Neural progenitor cell (in vitro differentiated cells): ENCODE measurements around the gene WDR86. TPM values are rescaled to one million over a fixed set of nuclear protein-coding genes. Genes with fewer than 3 reads are reported as not detected.
A peak's percentile ranks its signal among the peaks of the same experiment; 100 is the strongest.

Experiments
- DNase-seq: peaks from one replicate; pipeline ENCODE4 v3.0.0-alpha.2; 2016; ENCODE audit warnings: low spot score
- H2AFZ ChIP-seq: fragments of 200-600 bp; sonication (generic); replicated peaks from 2 replicates; pipeline ENCODE4 v1.6.1; 2016; ENCODE audit warnings: antibody characterized with exemption
- H3F3A ChIP-seq: fragments of 200-600 bp; sonication (generic); 2 replicates; pipeline ENCODE4 v1.6.1; 2016; ENCODE audit warnings: antibody characterized with exemption, low read depth
- H3K27ac ChIP-seq: fragments of 200-600 bp; sonication (generic); 2 replicates; pipeline ENCODE4 v1.5.1; 2016; ENCODE audit warnings: mild to moderate bottlenecking
- H3K27me3 ChIP-seq: fragments of 200-600 bp; sonication (generic); 2 replicates; pipeline ENCODE4 v1.6.1; 2016; ENCODE audit warnings: mild to moderate bottlenecking, moderate library complexity
- H3K36me3 ChIP-seq: fragments of 200-600 bp; sonication (generic); 2 replicates; pipeline ENCODE4 v1.5.1; 2016
- H3K4me1 ChIP-seq: fragments of 200-600 bp; sonication (generic); 2 replicates; pipeline ENCODE4 v1.6.1; 2016; ENCODE audit warnings: mixed run types
- H3K4me2 ChIP-seq: fragments of 200-600 bp; sonication (generic); 2 replicates; pipeline ENCODE4 v1.6.1; 2016
- H3K4me3 ChIP-seq: fragments of 200-600 bp; sonication (generic); 2 replicates; pipeline ENCODE4 v1.5.1; 2016
- H3K79me2 ChIP-seq: fragments of 200-600 bp; sonication (generic); 2 replicates; pipeline ENCODE4 v1.6.1; 2016; ENCODE audit warnings: low read depth
- H3K9ac ChIP-seq: fragments of 200-600 bp; sonication (generic); 2 replicates; pipeline ENCODE4 v1.6.1; 2016
- H3K9me3 ChIP-seq: fragments of 200-600 bp; sonication (generic); 2 replicates; pipeline ENCODE4 v1.5.1; 2016; ENCODE audit warnings: low read depth
- H4K20me1 ChIP-seq: fragments of 200-600 bp; sonication (generic); 2 replicates; pipeline ENCODE4 v1.6.1; 2016; ENCODE audit warnings: low read depth
- H3K27ac Mint-ChIP-seq: 3 replicates; pipeline ENCODE4 v1.8.0; 2021; ENCODE audit warnings: mixed read lengths
- H3K27me3 Mint-ChIP-seq: 2 replicates; pipeline ENCODE4 v1.8.0; 2022; ENCODE audit warnings: low read depth, mild to moderate bottlenecking, inconsistent platforms, moderate library complexity, mixed read lengths; ENCODE audit not compliant: insufficient read depth
- H3K36me3 Mint-ChIP-seq: 3 replicates; pipeline ENCODE4 v1.8.0; 2021; ENCODE audit warnings: mixed read lengths
- H3K4me1 Mint-ChIP-seq: 3 replicates; pipeline ENCODE4 v1.8.0; 2021; ENCODE audit warnings: mixed read lengths
- H3K4me3 Mint-ChIP-seq: 3 replicates; pipeline ENCODE4 v1.8.0; 2021; ENCODE audit warnings: mild to moderate bottlenecking, moderate library complexity, mixed read lengths
- H3K9me3 Mint-ChIP-seq: 3 replicates; pipeline ENCODE4 v1.8.0; 2020; ENCODE audit warnings: mixed read lengths
- EZH2 ChIP-seq: fragments of 200-600 bp; sonication (generic); IDR thresholded peaks from 2 replicates; pipeline ENCODE4 v1.6.1; 2017; ENCODE audit warnings: antibody characterized with exemption, mild to moderate bottlenecking, moderate library complexity
- EZH2phosphoT487 ChIP-seq: fragments of 200-600 bp; sonication (generic); IDR thresholded peaks from 2 replicates; pipeline ENCODE4 v1.6.1; 2017; ENCODE audit warnings: antibody characterized with exemption
- total RNA-seq: library from RNA; depleted of rRNA; stranded (reverse); fragments of >200 nt; gene quantifications from 2 replicates; pipeline ENCODE4 v1.2.3, GENCODE V29; 2015; ENCODE audit warnings: low replicate concordance
- TF ChIP-seq, protein P1 (sequence below): fragments of 200-600 bp; sonication (generic); IDR thresholded peaks from 2 replicates; pipeline ENCODE4 v1.5.1; 2017; ENCODE audit warnings: antibody characterized with exemption, mild to moderate bottlenecking

WDR86 gene
- total RNA-seq, 1 donor from 2014 or later = 15.0 TPM

DNA sequence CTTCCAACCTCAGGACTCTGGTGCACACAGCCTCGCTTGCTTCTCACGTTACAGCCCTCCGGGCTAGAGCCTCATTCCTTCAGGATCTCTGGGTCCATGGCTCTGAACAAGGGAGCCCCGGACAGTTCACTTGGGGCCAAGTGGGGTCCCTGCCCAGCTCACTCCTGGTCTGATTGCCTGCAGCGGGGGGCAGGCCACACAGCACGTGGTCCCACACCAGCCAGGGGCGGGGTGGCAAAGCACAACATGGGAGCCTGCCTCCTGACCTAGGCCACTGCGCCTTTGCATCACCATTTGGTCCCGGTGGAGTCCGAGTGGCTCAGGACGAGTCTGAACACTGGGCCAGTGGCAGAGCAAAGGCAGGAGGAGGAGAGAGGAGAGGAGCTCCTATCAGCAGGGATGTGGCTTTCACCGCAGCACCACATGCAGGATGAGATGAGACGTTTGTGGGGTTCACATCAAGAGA lies 43.5 kb upstream of the WDR86 start:
- Histone ChIP-seq H3K4me3 (no peak overlapping the region), H3F3A (peaks cover 4% of the 10 kb centered on the region), H3K4me2 (no peak overlapping the region), H3K79me2 (no peaks in the 10 kb centered on the region), H3K27me3 (peaks cover 2% of the 10 kb centered on the region), H3K4me1 (peaks cover 13% of the 10 kb centered on the region), H3K9ac (no peak overlapping the region), H2AFZ (no peak overlapping the region), H3K9me3 (no peaks in the 10 kb centered on the region), H3K27ac (no peak overlapping the region), H3K36me3 (no peaks in the 10 kb centered on the region), H4K20me1 (no peaks in the 10 kb centered on the region)
- Mint-ChIP-seq H3K36me3 (peaks cover 2% of the 10 kb centered on the region), H3K9me3 (peaks cover 4% of the 10 kb centered on the region), H3K27me3 (peaks cover 9% of the 10 kb centered on the region), H3K27ac (peak overlapping the region; percentile 55), H3K4me3 (no peak overlapping the region), H3K4me1 (peaks cover 17% of the 10 kb centered on the region)
- DNase-seq = peak; percentile 34
- TF ChIP-seq, protein P1, sequence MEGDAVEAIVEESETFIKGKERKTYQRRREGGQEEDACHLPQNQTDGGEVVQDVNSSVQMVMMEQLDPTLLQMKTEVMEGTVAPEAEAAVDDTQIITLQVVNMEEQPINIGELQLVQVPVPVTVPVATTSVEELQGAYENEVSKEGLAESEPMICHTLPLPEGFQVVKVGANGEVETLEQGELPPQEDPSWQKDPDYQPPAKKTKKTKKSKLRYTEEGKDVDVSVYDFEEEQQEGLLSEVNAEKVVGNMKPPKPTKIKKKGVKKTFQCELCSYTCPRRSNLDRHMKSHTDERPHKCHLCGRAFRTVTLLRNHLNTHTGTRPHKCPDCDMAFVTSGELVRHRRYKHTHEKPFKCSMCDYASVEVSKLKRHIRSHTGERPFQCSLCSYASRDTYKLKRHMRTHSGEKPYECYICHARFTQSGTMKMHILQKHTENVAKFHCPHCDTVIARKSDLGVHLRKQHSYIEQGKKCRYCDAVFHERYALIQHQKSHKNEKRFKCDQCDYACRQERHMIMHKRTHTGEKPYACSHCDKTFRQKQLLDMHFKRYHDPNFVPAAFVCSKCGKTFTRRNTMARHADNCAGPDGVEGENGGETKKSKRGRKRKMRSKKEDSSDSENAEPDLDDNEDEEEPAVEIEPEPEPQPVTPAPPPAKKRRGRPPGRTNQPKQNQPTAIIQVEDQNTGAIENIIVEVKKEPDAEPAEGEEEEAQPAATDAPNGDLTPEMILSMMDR = no peak
- no peak for TF ChIP-seq EZH2
- no peak for TF ChIP-seq EZH2phosphoT487

- Histone ChIP-seq H3K27me3 (peaks cover 8% of the 10 kb centered on the region), H2AFZ (no peak overlapping the region), H3K4me2 (no peak overlapping the region), H3K79me2 (no peaks in the 10 kb centered on the region), H3K9ac (no peak overlapping the region), H3K36me3 (no peaks in the 10 kb centered on the region), H3K4me1 (peaks cover 15% of the 10 kb centered on the region), H3K4me3 (no peak overlapping the region), H3F3A (peaks cover 4% of the 10 kb centered on the region), H3K9me3 (no peaks in the 10 kb centered on the region), H3K27ac (no peak overlapping the region), H4K20me1 (no peaks in the 10 kb centered on the region)
- Mint-ChIP-seq H3K36me3 (peaks cover 2% of the 10 kb centered on the region), H3K27me3 (peaks cover 9% of the 10 kb centered on the region), H3K27ac (peak overlapping the region; percentile 70), H3K4me1 (peaks cover 17% of the 10 kb centered on the region), H3K9me3 (peaks cover 4% of the 10 kb centered on the region), H3K4me3 (no peak overlapping the region)
- TF ChIP-seq EZH2 (no peak), EZH2phosphoT487 (no peak)
- TF ChIP-seq, protein P1 = no peak
- DNase-seq = no peak
Measured at GRCh38 chr7:151452680-151453325, 43.0 kb upstream of the WDR86 start.

- Mint-ChIP-seq H3K36me3 (no peaks in the 10 kb centered on the region), H3K4me3 (no peak overlapping the region), H3K27me3 (peaks cover 9% of the 10 kb centered on the region), H3K27ac (peak overlapping the region; percentile 28), H3K4me1 (peaks cover 15% of the 10 kb centered on the region), H3K9me3 (no peaks in the 10 kb centered on the region)
- Histone ChIP-seq H2AFZ (no peak overlapping the region), H3K9me3 (no peaks in the 10 kb centered on the region), H3K4me3 (no peak overlapping the region), H4K20me1 (no peaks in the 10 kb centered on the region), H3K36me3 (no peaks in the 10 kb centered on the region), H3K4me2 (no peak overlapping the region), H3K4me1 (peaks cover 12% of the 10 kb centered on the region), H3F3A (peaks cover 1% of the 10 kb centered on the region), H3K27ac (no peak overlapping the region), H3K9ac (no peak overlapping the region), H3K27me3 (peaks cover 17% of the 10 kb centered on the region), H3K79me2 (no peaks in the 10 kb centered on the region)
- no peak for TF ChIP-seq EZH2
- TF ChIP-seq, protein P1 = no peak
- no peak for TF ChIP-seq EZH2phosphoT487
- DNase-seq = no peak
Measured at GRCh38 chr7:151451626-151452571, 42.1 kb upstream of the WDR86 start.
